ENCODE results near the gene ZKSCAN3.
"Not testable (repeated sequence)": the region's sequence is repeated elsewhere in the genome, so short reads cannot be mapped to it uniquely, and the experiment has no call there.

The ZKSCAN3 gene

DNA sequence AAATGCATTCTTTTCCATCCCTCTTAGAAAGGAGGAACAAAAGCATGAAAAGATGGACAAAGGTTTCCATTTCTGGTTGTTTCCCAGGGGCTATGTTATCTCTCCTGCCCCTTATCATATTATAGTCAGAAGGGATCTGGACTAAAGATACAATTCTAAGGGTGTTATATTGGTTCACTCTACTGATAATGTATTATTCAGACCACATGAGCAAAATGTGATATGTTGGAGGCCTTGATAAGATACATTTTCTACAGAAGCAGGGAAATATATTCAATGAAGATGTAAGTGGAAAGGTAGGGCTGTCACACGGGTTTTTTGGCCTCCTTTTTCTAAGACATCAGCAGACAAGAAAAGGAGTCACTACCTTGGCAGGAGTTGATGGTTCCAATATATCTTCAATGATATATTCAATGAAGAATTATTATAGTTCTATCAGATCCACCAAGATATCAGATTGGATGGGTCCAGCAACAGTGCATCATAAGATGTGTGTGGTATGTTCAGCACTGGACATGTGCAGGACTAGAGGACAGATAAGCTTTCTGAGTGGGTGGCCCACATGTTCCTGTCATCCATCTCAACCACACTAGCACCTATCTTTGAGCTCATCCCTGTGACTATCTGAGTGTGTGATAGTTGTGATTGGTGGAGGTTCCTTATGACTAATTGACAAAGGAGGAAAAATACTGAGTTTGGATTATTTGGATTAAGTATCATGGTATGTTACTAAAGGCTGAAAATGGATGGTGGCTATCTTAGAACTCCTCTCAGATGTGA is 5.7 kb upstream of the ZKSCAN3 start:
- DNase-seq: no peak

DNA sequence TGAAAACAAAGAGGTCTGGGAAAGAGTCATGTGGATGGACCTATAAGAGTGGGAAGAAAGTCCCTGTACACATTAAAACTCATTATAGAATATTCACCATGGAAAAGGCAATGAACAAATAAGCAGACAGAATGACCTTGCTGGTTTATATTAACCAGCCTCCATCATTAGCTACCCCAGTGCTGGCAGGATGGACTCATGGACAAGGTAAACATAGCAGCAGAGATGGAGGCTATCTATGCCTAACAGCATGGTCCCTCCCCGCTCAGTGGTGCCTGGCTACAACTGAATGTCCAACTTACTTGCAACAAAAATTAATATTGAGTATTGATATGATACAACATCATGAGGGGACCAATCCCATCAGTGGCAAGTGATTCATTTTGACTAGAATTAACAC is 4.5 kb upstream of the ZKSCAN3 start:
- DNase-seq: no peak

DNA sequence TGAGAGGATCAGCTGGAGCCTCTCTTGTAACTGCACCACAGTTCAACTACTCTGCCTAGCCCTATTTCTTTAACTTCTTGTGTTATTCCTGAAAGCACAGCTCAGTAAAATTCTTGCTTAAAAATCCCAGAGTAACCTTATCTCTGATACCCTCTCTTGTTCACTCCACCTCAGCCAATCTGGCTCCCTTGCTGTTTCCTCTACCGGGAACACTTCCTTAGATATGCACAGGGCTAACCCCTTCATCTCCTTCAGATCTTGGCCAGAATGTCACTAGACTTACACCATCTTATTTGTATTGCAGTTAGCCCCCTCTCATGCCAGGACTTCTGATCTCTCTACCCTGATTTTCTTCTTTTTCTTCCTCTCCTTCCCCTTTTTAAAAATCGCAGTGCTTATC is 2.6 kb upstream of the ZKSCAN3 start:
- no peak for DNase-seq

DNA sequence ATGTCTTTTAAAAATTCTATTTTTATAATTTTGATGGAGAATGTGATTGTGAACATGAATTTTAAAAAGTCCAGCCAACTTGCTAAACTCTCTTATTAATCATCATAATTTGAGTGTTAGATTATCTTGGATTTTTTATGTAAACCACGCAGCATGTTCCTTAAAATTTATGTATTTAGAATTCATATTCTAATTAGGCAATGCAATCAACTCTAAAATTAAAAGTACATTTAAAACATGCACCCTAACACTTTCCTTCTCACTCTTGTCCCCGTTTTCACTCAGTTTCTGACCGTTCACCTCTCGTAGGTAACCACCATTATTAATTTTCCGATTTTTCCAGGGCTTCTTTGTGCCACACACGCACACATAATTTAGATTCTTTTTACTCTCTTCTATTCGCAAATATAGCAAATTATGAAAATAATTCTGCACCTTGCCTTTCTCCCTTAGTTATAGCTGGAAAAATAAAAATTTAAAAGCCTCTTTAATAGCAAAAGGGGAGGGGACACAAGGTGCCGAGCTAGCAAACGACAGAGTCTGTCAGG is 329 bp upstream of the ZKSCAN3 start:
- DNase-seq: no peak

DNA sequence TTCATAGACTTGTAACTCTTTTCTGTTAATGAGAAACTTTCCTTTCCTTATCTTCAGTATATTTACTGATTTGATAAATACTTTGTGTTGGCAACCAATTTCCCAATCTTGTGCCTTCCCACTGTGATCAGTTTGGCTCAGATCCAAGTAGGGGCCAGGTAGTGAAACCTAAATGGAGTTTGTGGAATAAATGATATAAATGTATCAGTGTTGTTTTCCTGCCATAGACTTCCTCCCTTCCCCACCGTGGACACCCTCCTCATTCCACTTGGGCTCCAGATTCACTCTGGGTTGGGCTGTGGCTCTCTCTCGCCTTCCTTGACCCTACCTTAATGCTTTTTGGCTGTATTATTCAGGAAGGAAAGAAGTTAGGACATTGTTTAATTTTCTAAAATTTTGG is 1.3 kb downstream of the ZKSCAN3 start:
- DNase-seq: no peak

DNA sequence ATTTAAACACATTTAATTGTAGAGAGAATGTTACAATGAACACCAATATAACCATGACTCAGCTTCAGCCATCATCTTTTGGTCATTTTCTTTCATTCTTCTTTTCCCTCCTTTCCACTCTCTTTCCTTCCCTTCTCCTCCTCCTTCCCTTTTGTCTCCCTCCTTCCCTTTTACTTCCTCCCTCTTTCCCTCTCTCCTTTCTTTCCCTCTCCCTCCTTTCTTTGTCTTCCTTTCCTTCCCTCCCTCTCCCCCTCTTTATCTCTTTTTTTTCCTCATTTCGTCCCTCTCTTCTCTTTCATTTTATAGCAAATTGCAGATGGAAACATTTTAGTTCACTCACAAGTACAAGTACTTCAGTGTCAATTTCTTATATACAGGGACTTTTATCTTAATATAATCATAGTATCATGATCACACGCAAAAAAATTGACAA is 1.8 kb downstream of the ZKSCAN3 start:
- DNase-seq: no peak

DNA sequence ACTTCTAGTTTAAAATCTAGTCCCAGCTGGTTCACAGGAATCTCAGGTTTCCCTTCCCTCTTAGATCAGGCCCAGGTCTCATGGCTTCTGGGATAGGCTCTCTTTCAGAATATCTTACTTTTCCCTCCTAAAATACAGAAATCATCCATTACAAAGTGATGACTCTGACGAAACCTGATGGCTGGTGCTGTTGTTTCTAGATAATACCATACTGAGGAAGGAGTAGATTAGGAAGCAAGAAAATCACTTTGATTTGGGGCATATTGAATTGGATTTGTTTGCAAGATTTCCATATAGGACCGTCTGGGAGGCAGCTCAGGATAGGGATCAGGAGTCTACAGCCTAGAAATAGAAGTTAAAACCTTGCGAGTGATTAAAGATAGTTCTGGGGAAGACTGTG is 3.6 kb downstream of the ZKSCAN3 start:
- no peak for DNase-seq

DNA sequence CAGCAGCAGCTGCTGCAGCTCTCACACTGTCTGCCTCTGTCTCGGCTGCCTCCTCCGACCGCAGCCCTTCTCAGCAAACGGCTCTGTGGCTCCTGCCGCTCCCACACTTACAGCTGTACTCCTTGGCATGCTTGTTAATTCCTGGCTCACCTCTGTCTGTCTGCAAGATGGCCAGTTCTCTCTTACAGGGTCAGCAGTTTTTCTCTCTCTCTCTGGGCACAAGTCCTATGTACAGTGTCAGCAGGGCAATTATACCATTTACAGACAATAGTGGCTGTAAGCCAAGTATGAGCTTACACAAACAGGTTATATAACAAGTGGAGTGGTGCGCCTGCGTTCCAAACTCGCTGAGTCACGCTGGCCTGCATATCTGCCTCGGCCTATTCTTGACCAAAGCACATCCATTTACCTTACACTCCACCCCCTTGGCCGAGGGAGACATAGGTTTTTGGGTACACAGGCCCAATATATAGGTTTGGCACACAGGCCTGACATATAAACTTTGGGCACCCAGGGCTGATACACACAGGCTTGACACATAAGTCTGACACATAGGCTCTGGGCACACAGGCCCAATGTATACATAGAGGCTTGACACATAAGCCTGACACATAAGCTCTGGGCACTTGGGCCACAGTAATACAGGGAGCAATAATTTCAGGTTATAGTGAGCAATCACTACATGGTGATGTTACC is 4.4 kb downstream of the ZKSCAN3 start:
- no peak for DNase-seq

DNA sequence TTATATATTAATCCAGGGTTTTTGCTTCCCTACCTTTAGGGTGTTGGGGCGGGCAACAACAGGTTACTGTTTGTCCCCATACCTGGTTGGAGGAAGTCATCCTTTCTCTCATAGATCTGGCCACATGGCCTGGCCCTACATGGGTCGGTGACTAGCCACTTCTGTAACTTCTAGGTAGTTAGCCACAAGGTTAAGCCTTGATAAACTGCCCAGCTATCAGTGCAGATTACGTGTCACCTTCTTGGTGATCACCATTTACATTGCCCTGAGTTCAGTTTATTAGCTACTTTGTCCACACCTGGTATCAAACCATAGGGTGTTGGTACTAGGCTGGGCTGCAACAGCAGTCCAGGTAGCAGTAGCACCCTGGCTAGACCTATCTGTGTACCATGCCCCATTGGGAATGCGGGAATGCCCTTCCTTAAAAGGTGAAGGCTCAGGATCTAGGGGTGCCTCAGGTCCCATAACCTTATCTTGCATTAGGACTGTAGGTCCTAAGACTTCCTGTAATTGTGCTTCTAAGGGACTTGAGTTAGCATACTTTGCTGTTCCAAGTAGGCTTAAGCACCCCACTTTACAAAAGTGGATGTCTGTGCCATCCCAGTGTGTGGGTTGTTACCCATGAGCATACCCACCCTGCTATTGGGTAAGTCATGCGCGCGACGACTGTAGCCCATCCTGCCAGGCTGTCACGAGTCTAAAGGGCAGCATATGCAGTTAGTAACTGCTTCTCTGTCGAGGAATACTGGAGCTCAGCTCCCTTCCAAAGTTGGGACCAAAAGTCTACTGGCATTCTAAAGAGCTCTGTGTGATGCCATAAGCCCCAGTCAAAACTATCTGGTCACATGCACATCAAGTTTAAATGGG is 5.2 kb downstream of the ZKSCAN3 start:
- no peak for DNase-seq

DNA sequence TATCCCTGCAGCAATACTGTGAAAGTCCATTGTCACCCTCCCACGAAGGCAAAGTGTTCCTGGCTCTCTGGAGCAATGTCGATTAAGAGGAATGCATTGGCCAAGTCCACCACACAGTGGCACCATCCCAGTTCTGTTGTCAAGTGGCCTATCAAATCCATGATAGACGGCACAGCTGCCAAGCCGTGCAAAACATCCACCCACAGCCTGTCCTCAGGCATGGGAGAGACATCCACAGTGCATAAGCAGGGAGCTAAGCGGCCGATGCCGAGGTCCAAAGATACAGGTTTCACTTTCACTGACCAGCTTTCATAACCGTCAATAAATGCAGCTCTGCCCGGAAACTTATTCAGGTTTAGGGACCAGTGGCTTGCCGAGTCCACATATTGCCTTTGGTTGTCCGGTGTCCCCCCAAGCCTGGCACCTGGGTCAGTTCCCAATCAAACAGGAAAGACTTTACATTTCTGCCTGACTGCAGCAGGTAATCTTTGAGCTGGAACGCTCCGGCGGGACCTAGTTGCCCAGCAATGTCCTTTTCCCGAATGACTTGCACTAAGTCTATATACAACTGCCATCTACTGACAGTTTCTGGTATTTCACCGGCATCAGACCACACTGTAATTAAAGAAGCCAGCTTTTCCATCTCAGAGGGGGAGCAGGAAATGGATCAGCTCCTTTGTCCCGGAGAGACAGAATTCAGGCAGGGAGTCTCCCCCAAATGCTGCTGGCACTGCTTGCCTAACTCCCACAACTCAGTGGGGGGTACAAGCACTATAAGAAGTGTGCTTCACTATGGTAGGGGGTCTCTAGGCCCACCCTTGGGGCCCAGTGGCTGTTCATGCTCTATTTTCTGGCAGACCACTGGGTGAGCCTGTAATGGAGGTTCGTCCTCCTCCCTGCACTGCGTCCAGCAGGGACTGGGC is 6.3 kb downstream of the ZKSCAN3 start:
- DNase-seq: peak; percentile 79

DNA sequence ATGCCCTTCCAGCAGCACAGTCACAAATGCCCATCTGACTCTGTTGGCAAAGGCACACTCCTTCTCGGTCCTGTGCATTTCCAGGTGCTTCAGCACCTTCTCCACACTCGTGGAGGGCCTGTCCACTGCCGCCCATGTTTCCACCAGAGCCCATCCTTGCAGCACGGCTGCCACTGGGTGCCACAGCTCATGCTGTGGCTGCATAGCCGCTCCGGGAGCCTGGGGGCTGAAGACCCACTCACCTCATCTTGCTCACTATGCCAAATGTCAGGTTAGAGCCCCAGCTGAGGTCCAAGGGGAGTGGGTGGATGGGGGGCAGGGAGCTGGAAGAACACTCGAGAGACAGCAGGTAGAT is 6.9 kb downstream of the ZKSCAN3 start:
- no peak for DNase-seq

DNA sequence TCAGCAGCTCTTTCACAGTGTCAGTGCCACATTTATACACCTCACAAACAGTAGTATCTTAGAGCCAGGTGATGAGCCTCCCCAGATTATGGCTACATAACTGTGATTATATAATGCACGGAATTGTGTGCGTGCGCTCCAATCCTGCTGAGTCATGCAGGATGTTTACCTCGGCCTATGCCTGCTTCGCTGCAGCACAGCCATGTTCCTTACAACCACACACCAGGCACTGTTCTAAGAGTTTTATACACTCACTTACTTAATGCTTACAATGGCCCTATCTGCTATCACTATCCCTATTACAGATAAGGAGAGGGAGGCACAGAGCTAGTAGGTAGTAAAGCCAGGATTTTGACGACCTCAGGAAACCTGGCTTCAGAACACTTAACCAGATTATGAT is 7.3 kb downstream of the ZKSCAN3 start:
- no peak for DNase-seq

DNA sequence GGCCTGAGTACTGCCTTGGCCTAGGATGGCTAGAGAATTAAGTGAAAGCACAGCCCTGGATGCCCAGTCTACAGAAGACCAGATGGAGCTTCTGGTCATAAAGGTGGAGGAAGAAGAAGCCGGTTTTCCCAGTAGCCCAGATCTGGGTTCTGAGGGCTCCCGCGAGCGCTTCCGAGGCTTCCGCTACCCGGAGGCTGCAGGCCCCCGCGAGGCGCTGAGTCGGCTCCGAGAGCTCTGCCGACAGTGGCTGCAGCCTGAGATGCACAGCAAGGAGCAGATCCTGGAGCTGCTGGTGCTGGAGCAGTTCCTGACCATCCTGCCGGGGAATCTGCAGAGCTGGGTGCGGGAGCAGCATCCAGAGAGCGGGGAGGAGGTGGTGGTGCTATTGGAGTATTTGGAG is 9.8 kb downstream of the ZKSCAN3 start:
- DNase-seq: not testable (repeated sequence)

DNA sequence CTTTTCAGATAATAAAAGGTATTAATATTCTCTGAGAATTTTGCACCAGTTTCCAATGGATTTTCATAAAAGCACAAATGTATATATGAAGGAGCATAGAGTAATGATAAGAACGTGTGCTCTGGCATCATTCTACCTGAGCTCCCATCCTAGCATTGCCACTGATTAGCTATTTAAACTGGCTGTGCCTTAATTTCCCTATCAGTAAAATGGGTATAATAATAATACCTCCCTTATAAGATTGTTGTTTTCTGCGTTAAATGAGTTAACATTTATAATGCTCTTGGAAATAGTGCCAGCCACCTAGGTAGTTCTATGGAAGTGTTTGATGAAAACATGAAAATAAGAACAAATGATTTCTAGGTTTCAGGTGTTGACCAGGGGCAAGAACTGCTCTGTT is 11.2 kb downstream of the ZKSCAN3 start:
- no peak for DNase-seq

DNA sequence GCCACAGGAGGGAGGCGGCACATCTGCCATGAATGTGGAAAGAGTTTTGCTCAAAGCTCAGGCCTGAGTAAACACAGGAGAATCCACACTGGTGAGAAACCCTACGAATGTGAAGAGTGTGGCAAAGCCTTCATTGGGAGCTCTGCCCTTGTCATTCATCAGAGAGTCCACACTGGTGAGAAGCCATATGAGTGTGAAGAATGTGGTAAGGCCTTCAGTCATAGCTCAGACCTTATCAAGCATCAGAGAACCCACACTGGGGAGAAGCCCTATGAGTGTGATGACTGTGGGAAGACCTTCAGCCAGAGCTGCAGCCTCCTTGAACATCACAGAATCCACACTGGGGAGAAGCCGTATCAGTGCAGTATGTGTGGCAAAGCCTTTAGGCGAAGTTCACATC is 15.8 kb downstream of the ZKSCAN3 start:
- not testable (repeated sequence) for DNase-seq

DNA sequence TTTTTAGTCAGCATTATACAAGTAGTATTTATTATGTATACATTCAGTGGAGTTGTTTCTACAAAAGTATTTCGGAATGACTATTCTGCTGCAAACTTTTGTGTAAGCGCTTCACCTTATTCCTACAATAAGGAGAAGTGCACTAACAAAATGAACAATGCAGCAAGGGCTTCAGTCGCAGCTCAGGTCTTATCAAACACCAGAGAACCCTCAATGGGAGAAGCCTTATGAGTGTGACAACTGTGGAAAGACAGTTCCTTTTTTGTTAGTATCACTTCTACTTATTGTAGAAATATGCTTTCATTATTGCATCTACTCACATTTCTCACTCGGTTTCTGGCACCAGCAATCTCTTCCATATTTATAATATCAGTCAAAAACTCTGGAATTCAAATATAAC is 18.8 kb downstream of the ZKSCAN3 start:
- DNase-seq: no peak

DNA sequence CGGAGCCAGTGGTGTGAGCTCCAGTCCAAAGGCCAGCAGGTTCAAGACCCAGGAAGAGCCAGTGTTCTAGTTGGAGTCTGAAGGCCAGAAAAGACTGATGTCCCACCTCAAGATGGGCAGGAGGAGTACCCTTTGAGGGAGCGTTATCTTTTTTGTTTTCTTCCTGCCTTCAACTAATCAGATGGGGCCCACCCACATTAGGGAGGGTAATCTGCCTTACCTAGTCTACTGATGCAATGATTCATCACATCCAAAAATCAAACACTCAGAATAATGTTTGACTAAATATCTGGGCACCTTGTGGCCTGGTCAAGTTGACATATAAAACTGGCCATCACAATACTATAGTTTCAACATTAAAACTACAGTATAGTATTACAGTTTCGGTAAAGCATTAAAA is 19.7 kb downstream of the ZKSCAN3 start:
- no peak for DNase-seq

DNA sequence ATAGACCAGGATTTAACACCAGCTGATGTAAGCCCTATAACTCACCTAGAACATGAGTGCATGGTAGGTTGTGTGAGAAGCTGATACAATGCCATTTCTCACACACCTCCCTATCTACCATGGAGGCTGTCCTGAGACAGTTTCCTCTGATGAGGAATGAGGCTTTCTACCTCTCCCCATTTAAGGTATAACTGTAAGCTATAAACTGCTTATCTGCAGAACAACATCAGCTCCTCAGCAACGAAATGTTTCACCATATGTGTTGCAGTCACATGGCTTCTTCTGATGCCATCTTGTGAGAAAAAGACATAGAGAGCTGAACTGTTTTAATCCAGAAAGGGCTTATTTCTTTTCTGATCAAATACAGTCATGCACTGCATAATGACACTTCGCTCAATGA is 20.7 kb downstream of the ZKSCAN3 start:
- no peak for DNase-seq

DNA sequence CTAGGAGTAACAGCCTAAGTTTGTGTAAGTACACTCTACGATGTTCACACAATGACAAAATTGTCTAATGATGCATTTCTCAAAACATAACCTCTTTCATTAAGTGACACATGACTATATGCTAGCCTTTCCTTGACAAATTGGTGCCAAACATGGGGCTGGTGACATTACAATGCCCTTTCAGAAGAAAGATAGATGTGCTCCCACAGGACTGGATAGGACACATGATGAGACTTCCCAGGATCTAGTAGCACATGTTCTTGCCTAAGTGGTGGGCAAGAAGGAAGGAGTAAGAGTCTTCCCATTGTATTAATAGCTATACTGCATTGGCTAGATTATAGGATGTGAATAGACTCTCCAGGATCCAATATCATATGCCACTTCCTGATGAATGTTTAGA is 21.5 kb downstream of the ZKSCAN3 start:
- DNase-seq: no peak

DNA sequence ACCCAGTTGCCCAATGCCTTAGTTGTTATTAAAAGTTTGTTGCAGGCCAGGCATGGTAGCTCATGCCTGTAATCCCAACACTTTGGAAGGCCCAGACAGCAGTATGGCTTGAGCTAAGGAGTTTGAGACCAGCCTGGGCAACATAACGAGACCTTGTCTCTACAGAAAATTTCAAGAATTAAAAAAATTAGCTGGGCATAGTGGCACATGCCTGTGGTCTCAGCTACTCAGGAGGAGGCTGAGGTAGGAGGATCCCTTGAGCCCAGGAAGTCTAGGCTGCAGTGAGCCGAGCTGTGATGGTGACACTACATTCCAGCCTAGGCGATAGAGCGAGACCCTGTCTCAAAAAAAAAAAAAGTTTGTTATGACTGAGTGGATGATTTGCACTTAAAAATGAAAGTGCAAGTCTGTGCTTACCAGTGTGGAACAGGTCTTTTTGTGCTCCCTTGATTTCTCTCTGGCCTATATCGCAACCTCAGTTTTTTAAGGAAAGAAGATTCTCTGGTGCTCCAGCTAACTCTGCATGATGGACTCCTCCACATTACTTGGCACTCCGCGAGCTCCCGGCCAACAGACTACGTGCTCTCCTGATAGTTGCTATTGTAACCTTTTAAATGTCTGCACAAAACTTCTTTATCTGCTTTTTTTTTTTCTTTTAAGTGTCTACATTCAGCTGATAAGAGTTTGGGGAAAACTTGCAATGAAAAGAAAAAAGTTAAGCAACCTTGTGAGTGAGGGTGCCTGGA is 22.1 kb downstream of the ZKSCAN3 start:
- DNase-seq: no peak

DNA sequence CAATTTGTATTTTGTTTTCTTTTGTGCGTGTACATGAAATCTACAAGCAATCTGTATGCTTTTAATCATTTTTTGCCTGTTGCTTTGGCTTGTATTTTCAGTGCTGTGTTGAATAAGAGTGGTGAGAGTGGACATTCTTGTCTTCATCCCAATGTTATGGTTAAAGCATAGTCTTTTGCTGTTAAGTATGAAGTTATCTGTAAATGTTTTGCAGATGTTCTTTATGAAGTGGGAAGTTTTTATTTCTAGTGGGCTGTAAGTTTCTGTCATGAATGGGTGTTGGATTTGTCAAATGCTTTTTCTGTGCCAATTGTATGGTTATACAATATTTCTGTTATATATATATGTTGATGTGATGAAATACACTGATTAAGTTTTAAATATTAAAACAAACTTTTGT is 24.2 kb downstream of the ZKSCAN3 start:
- DNase-seq: no peak

DNA sequence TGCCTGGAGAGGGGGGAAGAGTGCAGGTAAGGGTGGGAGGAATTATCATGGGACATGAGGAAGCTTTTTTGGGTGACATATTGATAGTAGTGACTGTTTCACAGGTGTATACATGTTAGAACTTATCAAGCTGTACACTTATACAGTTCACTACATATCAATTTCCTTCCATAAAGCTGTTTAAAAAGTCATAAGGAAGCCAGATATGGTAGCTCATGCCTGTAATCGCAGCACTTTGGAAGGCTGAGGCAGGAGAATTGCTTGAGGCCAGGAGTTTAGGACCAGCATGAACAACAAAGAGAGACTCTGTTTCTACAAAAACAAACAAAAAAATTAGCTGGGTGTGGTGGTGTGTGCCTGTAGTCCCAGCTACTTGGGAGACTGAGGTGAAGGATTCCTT is 28.1 kb downstream of the ZKSCAN3 start:
- no peak for DNase-seq
